GM23248 (cell line): ENCODE data around the gene BCL7A. TPM values are rescaled to one million over a fixed set of nuclear protein-coding genes. Genes with fewer than 3 reads are reported as not detected.

Source experiments
- DNase-seq: peaks from one replicate; pipeline ENCODE4 v3.0.0-alpha.2; 2015
- H2AFZ ChIP-seq: fragments of 200-600 bp; sonication (generic); 2 replicates; pipeline ENCODE4 v1.6.1; 2016; ENCODE audit warnings: antibody characterized with exemption
- H3F3A ChIP-seq: fragments of 200-600 bp; sonication (generic); 2 replicates; pipeline ENCODE4 v1.6.1; 2016; ENCODE audit warnings: mild to moderate bottlenecking, antibody characterized with exemption, mixed run types; ENCODE audit not compliant: insufficient read depth
- H3K27ac ChIP-seq: fragments of 200-600 bp; sonication (generic); 2 replicates; pipeline ENCODE4 v1.5.1; 2016; ENCODE audit warnings: mild to moderate bottlenecking
- H3K27me3 ChIP-seq: fragments of 200-600 bp; sonication (generic); replicated peaks from 2 replicates; pipeline ENCODE4 v1.6.1; 2016; ENCODE audit warnings: mild to moderate bottlenecking; ENCODE audit not compliant: insufficient read depth
- H3K36me3 ChIP-seq: fragments of 200-600 bp; sonication (generic); 2 replicates; pipeline ENCODE4 v1.6.1; 2016; ENCODE audit warnings: low read depth, mild to moderate bottlenecking
- H3K4me1 ChIP-seq: fragments of 200-600 bp; sonication (generic); 2 replicates; pipeline ENCODE4 v1.6.1; 2016; ENCODE audit warnings: mild to moderate bottlenecking; ENCODE audit not compliant: insufficient read depth
- H3K4me2 ChIP-seq: fragments of 200-600 bp; sonication (generic); one replicate; pipeline ENCODE4 v1.6.1; 2016; ENCODE audit warnings: mild to moderate bottlenecking; ENCODE audit not compliant: unreplicated experiment
- H3K4me3 ChIP-seq: fragments of 200-600 bp; sonication (generic); 2 replicates; pipeline ENCODE4 v1.5.1; 2016; ENCODE audit warnings: mild to moderate bottlenecking
- H3K79me2 ChIP-seq: fragments of 200-600 bp; sonication (generic); 2 replicates; pipeline ENCODE4 v1.6.1; 2016; ENCODE audit warnings: mild to moderate bottlenecking; ENCODE audit not compliant: insufficient read depth
- H3K9ac ChIP-seq: fragments of 200-600 bp; sonication (generic); 2 replicates; pipeline ENCODE4 v1.6.1; 2016; ENCODE audit warnings: mild to moderate bottlenecking
- H3K9me2 ChIP-seq: fragments of 200-600 bp; sonication (generic); 2 replicates; pipeline ENCODE4 v1.6.1; 2016; ENCODE audit warnings: mixed run types, mild to moderate bottlenecking, moderate library complexity; ENCODE audit not compliant: insufficient read depth
- H3K9me3 ChIP-seq: fragments of 200-600 bp; sonication (generic); one replicate; pipeline ENCODE4 v1.6.1; 2017; ENCODE audit warnings: low read depth
- H4K20me1 ChIP-seq: fragments of 200-600 bp; sonication (generic); 2 replicates; pipeline ENCODE4 v1.6.0; 2016; ENCODE audit not compliant: insufficient read depth
- EZH2 ChIP-seq: fragments of 200-600 bp; sonication (generic); IDR thresholded peaks from 2 replicates; pipeline ENCODE4 v1.6.1; 2018; ENCODE audit warnings: antibody characterized with exemption, mild to moderate bottlenecking; ENCODE audit not compliant: insufficient read depth, poor library complexity, severe bottlenecking
- EZH2phosphoT487 ChIP-seq: fragments of 200-600 bp; sonication (generic); IDR thresholded peaks from 2 replicates; pipeline ENCODE4 v1.6.1; 2018; ENCODE audit warnings: antibody characterized with exemption, moderate library complexity, mild to moderate bottlenecking, low read depth; ENCODE audit not compliant: insufficient read depth
- WGBS, 2 experiments: methylation state at CpG; one replicate each; pipeline ENCODE4 v1.1.6; 2015 to 2017; ENCODE audit warnings: low lambda C conversion rate in 2 of 2, low coverage in 1 of 2; ENCODE audit errors: missing lambda C conversion rate in 2 of 2; 5-methylcytosine and 5-hydroxymethylcytosine counted together
- in situ Hi-C: fragments of 300-500 bp; cut with MboI; formaldehyde crosslinking; loops from 2 replicates; pipeline ENCODE4 v1.15.0; 2020
- polyA plus RNA-seq: library from polyadenylated mRNA; unstranded; fragments of >200 nt; fragmentation: Nextera tagmentation; extraction: Ambion mirVana; gene quantifications from 2 replicates; pipeline ENCODE4 v1.2.1, GENCODE V29; 2016
- total RNA-seq: library from RNA; depleted of rRNA; stranded (reverse); fragments of >200 nt; shearing (Covaris generic); gene quantifications from 2 replicates; pipeline ENCODE4 v1.2.3, GENCODE V29; 2014

The BCL7A gene
- total and polyA plus RNA-seq, 2 experiments from 2014 or later, result 2.7 to 4.2 TPM

DNA sequence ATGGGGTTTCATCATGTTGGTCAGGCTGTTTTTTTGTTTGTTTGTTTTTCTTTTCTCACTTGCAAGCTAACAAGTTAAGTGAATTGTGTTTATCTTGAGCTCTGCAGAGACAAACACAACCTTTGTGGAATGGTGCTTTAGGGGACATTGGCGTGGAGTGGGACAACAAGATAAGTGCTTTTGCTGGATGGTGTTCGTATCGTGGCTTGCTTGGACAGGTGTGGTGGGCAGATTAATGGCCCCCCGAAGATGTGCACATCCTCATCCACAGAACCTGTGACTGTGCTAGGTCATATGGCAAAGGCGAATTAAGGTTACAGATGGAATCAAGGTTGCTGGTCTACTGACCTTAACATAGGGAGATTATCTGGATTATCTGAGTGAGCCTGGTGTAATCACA is 63.9 kb downstream of the BCL7A start:
- Histone ChIP-seq H4K20me1 (no peaks in the 10 kb centered on the region), H3K9me3 (no peaks in the 10 kb centered on the region), H3K4me1 (peaks cover 30% of the 10 kb centered on the region), H2AFZ (no peak overlapping the region), H3K9me2 (no peaks in the 10 kb centered on the region), H3F3A (peaks cover 35% of the 10 kb centered on the region), H3K36me3 (no peaks in the 10 kb centered on the region), H3K27ac (no peak overlapping the region), H3K27me3 (no peaks in the 10 kb centered on the region), H3K4me3 (no peak overlapping the region), H3K9ac (no peak overlapping the region), H3K4me2 (no peak overlapping the region), H3K79me2 (peaks cover 93% of the 10 kb centered on the region)
- WGBS, 2 experiments, result 98% methylated on average over 5 of the region's 5 CpGs
- DNase-seq, result no peak
- in situ Hi-C loops, result no loop called here
- no peak for TF ChIP-seq EZH2
- TF ChIP-seq EZH2phosphoT487, result no peak

DNA sequence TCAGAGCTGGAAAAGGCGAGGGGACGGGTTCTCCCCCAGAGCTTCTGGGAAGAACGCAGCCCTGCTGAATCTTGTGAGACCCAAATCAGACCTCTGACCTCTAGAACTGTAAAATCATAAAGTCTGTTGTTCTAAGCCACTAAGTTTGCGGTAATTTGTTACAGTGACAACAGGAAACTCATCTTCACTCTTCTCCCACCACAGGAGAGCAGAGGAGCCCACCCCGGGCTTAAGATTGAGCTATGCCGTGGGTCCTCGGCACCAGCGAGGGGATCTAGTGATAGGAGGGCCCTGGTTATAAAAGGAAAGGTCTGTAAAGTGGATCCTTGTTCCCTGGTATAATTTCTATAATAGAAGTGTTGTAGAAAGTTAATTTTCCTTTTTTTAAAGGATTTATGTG is 64.4 kb downstream of the BCL7A start:
- in situ Hi-C loops, result no loop called here
- no peaks in the 10 kb centered on the region for H3K36me3 ChIP-seq

DNA sequence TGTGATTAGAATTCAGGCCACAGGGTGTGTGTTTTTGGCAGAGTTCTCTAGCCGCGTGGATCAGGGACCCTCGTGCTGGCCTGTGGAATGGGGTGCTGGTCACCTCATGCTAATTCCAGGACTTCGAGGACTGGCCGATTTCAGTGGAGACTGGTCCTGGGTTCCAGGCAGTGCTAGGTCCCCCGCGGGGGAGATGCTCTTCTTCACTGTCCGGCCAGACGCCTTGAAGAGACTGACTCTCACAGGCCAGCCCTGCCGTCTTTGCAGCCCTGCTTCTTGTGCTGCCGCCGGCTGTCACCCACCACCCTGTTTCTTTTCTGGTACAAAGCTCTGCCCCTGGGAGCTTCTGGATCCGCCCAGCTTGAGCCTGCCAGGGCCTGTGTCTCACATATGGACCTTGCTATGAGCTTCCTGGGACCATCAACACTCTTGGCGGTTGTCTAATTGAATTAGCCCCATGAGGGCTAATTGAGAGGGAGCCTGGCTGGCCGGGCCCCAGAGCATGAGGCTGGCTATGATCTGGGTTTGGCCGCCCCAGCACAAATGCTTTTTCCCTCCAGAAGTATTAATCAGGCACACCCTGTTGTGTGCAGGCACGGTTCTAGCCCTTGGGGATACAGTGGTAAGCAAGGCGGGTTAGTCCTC is 65.1 kb downstream of the BCL7A start:
- Histone ChIP-seq H3K9me2 (no peaks in the 10 kb centered on the region), H3K4me2 (no peak overlapping the region), H3K4me3 (no peak overlapping the region), H3K79me2 (peaks cover 92% of the 10 kb centered on the region), H3K27me3 (no peaks in the 10 kb centered on the region), H3K4me1 (peaks cover 28% of the 10 kb centered on the region), H3F3A (peaks cover 35% of the 10 kb centered on the region), H3K9ac (no peak overlapping the region), H2AFZ (no peak overlapping the region), H4K20me1 (no peaks in the 10 kb centered on the region), H3K27ac (no peak overlapping the region), H3K9me3 (no peaks in the 10 kb centered on the region), H3K36me3 (no peaks in the 10 kb centered on the region)
- in situ Hi-C loops, result no loop called here
- TF ChIP-seq EZH2, result no peak
- no peak for TF ChIP-seq EZH2phosphoT487
- WGBS, 2 experiments, result 79 to 80% methylated on average over 18 of the region's 18 CpGs
- no peak for DNase-seq

More for the DNA sequence above, 64.4 kb downstream of the BCL7A start:
- Histone ChIP-seq H2AFZ (no peak overlapping the region), H3F3A (peaks cover 35% of the 10 kb centered on the region), H3K9me3 (no peaks in the 10 kb centered on the region), H3K27me3 (no peaks in the 10 kb centered on the region), H3K9ac (no peak overlapping the region), H3K27ac (no peak overlapping the region), H3K79me2 (peaks cover 93% of the 10 kb centered on the region), H3K4me2 (no peak overlapping the region), H3K4me3 (no peak overlapping the region), H4K20me1 (no peaks in the 10 kb centered on the region), H3K4me1 (peaks cover 29% of the 10 kb centered on the region), H3K9me2 (no peaks in the 10 kb centered on the region)
- no peak for TF ChIP-seq EZH2phosphoT487
- no peak for TF ChIP-seq EZH2
- WGBS, 2 experiments, result 97 to 98% methylated on average over 8 of the region's 8 CpGs
- no peak for DNase-seq

DNA sequence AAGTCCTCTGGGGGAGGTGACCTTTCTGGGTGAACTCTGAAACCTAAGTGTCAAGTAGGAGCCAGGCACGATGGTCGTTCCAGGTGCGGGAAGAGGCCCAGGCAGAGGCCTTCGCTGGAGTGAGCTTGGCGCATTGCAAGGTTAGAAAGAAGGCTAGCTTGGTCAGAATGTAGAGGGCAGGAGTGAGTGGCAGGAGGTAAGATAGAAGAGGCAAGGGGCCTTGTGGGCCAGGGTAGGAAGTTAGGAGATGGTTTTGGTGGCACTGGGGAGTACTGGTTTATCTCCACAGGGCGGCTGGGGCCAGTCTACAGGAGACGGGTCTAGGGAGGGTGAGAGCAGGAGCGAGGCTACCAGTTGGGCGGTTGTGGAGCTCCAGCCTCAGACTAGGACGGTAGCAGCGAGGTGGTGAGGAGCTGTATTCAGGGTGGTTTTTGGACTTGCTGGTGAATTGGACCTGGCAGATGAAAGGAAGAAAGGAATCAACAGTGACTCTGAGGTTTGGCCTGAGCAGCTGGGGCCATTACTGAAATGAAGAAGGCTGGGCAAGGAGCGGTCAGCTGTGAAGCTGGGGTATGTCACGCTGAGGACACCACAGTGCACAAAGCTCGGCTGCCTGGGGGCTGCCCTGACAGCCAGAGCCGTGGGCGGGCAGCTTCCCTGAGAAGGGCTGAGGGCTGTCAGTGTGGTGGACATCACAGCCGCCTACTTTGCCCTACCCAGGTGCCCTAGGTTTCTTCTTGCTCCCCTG is 65.9 kb downstream of the BCL7A start:
- no peak overlapping the region for H3K4me2 ChIP-seq
- H3K27me3 ChIP-seq, result no peaks in the 10 kb centered on the region
- no peak overlapping the region for H3K4me3 ChIP-seq
- in situ Hi-C loops, result no loop called here
- no peak for TF ChIP-seq EZH2phosphoT487
- no peak for TF ChIP-seq EZH2
- no peak overlapping the region for H3K9ac ChIP-seq
- WGBS, 2 experiments, result 94% methylated on average over 14 to 17 of the region's 17 CpGs
- H3K9me2 ChIP-seq, result no peaks in the 10 kb centered on the region
- peaks cover 25% of the 10 kb centered on the region for H3K4me1 ChIP-seq
- H4K20me1 ChIP-seq, result no peaks in the 10 kb centered on the region
- H2AFZ ChIP-seq, result no peak overlapping the region
- H3K27ac ChIP-seq, result no peak overlapping the region
- H3K36me3 ChIP-seq, result no peaks in the 10 kb centered on the region
- DNase-seq, result no peak
- H3K79me2 ChIP-seq, result peaks cover 92% of the 10 kb centered on the region
- H3K9me3 ChIP-seq, result no peaks in the 10 kb centered on the region
- H3F3A ChIP-seq, result peaks cover 35% of the 10 kb centered on the region
